GM12801 (cell line): Measurements from ENCODE around the gene ADAMTSL5.

ENCODE experiments used
- TF ChIP-seq, protein P1 (sequence below): IDR thresholded peaks from one replicate; pipeline ENCODE4 v1.5.1; 2011; ENCODE audit warnings: control low read depth; ENCODE audit not compliant: insufficient read length; ENCODE audit errors: extremely low read depth

ADAMTSL5 gene

GRCh38 chr19:1505991-1506881 is 6.6 kb downstream of the ADAMTSL5 start:
- TF ChIP-seq, protein P1, sequence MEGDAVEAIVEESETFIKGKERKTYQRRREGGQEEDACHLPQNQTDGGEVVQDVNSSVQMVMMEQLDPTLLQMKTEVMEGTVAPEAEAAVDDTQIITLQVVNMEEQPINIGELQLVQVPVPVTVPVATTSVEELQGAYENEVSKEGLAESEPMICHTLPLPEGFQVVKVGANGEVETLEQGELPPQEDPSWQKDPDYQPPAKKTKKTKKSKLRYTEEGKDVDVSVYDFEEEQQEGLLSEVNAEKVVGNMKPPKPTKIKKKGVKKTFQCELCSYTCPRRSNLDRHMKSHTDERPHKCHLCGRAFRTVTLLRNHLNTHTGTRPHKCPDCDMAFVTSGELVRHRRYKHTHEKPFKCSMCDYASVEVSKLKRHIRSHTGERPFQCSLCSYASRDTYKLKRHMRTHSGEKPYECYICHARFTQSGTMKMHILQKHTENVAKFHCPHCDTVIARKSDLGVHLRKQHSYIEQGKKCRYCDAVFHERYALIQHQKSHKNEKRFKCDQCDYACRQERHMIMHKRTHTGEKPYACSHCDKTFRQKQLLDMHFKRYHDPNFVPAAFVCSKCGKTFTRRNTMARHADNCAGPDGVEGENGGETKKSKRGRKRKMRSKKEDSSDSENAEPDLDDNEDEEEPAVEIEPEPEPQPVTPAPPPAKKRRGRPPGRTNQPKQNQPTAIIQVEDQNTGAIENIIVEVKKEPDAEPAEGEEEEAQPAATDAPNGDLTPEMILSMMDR: no peak

- TF ChIP-seq, protein P1: no peak
Measured at GRCh38 chr19:1505012-1505411, 7.8 kb downstream of the ADAMTSL5 start.

DNA sequence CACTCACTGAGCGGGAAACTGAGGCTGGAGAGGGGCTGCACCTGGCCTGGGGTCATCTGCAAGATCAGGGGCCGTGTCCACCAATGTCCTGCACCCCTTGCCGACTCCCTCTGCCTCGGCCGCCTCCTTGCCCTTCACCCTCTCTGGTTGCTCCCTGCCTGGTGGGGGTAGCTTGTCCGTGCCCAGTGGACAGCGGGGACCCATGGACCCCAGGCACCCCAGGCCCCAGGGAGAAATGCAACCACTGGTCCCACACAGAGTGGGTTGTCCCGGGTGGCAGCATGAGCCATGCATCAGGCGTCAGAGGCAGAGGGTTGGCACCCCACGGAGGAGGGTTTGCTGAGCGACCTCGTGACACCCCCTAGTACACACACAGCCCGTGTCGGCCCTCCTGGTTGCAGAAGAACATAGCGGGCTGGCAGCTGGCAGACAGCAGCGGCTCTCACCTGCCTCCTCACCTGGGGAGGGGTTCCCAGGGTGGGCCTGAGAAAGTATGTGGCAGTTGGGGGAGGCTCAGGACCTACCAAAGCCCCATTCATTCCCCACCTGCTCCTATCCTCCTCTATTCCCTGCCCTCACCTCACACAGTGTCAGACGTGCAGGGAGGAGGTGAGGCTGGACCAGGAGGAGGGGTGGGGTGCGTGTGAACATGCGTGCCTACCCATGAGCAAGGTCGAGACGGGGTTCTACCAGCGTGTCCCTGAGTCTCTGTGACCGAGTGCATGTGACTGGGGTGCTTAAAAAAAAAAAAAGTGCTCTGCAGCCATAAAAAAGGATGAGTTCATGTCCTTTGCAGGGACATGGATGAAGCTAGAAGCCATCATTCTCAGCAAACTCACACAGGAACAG is 8.7 kb downstream of the ADAMTSL5 start:
- TF ChIP-seq, protein P1: no peak

DNA sequence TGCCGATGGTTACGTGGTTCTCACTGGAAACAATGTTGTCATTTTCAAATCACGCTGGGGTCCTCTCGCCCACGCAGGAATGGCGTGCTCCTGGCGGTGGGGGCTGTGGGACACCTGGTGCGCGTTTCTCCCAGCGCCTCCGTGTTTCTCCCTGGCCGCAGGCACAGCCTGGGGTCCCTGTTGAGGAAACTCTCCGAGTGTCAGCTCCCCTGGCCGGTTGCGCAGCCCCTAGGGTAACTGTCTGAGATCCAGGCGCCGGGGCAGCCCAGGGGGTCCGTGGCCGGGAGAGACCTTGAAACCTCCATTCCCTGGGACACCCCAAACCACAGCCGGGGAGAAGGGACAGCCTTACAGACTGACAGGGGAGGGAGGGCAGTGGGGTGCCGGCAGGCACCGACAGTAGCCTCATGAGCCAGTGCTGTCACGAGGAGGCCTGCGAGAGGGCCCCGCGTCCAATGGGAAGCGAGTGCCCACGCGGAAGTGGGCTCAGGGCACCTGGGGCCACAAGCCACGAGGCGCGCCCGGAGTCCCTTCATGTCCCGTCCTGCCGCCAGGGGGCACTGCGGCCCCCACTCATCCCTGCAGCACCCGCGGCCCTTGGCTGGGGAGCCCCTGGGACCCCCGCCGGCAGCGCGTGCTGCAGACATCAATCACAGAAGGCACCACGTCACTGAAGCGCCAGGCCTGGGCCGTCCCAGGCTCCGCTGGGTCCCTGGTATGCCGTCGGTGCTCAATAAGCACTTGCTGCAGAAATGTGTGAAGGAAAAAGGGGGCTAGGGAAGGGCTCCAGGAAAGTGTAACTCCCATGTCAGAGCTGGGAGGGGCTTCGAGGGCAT is 9.5 kb downstream of the ADAMTSL5 start:
- TF ChIP-seq, protein P1: no peak

GRCh38 chr19:1502433-1503088 is 10.3 kb downstream of the ADAMTSL5 start:
- TF ChIP-seq, protein P1: no peak

GRCh38 chr19:1501200-1501595 is 11.6 kb downstream of the ADAMTSL5 start:
- TF ChIP-seq, protein P1: no peak
